GM10248 (cell line): Measurements from ENCODE around the gene TATDN2.
A peak's percentile ranks its signal among the peaks of the same experiment; 100 is the strongest.

Experiments used
- CTCF ChIA-PET: fragments of 300-600 bp; sonication (Branson Sonifier 250); formaldehyde crosslinking; extraction: SDS; loops from one replicate; lab custom pipeline; 2021; ENCODE audit warnings: antibody characterized with exemption; lab: Yijun Ruan, JAX
- POLR2A ChIA-PET: fragments of 350-650 bp; sonication (Branson Sonifier 250); formaldehyde crosslinking; extraction: SDS; loops from one replicate; lab custom pipeline; 2020; ENCODE audit warnings: antibody characterized with exemption; lab: Yijun Ruan, JAX
- DNase-seq: peaks from one replicate; pipeline ENCODE4 v3.0.0; 2012; ENCODE audit errors: extremely low spot score
- CTCF ChIP-seq: IDR thresholded peaks from 2 replicates; pipeline ENCODE4 v1.5.1; 2012; ENCODE audit warnings: mild to moderate bottlenecking, low read depth; ENCODE audit errors: extremely low read depth, missing control alignments, control extremely low read depth

Gene TATDN2

DNA sequence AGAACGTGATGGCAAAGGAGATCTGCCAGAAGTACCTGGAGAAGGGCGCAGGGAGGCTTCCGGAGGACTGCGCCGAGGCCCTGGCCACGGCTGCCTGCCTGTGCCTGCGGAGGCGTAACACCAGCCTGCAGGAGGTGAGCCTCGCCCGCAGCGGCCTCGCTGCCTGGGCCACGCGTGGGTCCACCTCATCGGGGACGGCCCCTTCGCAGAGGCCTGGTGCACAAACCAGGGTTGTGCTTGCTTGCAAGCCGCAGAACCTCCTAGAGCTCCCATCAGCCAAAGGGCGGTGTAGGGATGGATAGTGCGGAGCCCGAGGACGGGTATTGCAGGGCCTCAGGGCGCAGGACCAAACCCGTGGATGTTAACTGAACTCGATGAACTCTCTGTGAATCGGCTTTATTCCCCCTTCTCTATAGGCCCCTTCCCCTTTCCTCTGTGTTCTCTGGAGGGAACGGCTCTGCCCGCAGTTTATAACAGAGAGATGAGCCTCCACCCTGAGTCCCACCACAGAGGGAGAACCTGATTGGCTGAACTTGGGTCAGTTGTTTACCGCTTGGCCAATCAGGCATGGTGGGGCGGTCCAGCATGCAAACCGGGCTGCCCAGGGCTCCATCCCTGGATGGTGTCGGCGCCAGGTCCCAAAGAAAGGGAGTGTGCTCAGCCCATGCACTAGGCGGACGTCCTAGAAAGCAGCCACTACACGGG is 13.6 kb upstream of the TATDN2 start:
- POLR2A ChIA-PET = no interaction called here
- no peak for TF ChIP-seq CTCF
- DNase-seq = no peak
- CTCF ChIA-PET = interaction anchor here (1.3 kb wide), 1 partner anchor 28 kb away, joined by 3 read pairs; no protein-coding TSS in a partner anchor

DNA sequence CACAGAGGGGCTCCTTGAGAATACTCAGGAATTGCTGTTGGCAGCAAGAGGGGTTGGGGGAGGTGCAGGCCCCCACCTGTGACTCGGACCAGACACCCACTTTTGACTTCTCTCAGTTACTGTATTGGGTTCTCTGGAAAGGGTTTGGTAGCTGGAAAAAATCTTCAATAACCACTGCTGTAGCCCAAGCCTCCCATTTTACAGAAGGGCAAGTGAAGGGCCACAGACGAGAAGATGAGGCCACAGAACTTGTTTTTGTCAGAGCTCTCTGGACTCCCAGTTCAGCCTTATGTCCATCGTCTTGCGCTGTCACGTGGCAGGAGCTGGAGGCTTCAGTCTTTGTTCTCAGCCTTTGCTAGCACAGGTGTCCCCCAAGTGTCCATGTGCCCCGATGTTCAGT is 12.7 kb upstream of the TATDN2 start:
- no peak for DNase-seq
- POLR2A ChIA-PET = no interaction called here
- CTCF ChIA-PET = interaction anchor here (1.3 to 1.8 kb wide), 2 partner anchors 27 to 71 kb away, joined by 3 to 4 read pairs; partner anchors contain the start of gene IRAK2
- no peak for TF ChIP-seq CTCF

- no peak for DNase-seq
- ChIA-PET POLR2A (no interaction called here), CTCF (interaction anchor here (1.3 kb wide), 1 partner anchor 9 kb away, joined by 4 read pairs; the partner anchor contains the start of gene TATDN2)
- no peak for TF ChIP-seq CTCF
Observed at GRCh38 chr3:10238345-10239183, 9.7 kb upstream of the TATDN2 start.

- TF ChIP-seq CTCF = no peak
- DNase-seq = no peak
- ChIA-PET POLR2A (no interaction called here), CTCF (interaction anchor here (2.6 kb wide), 1 partner anchor 10 kb away, joined by 8 read pairs; no protein-coding TSS in a partner anchor)
Observed at GRCh38 chr3:10240799-10241198, 7.5 kb upstream of the TATDN2 start.

- no peak for TF ChIP-seq CTCF
- DNase-seq = peak; percentile 53
- CTCF ChIA-PET = interaction anchor here (1.0 to 2.6 kb wide), 5 partner anchors 9 to 50 kb away, joined by 3 to 8 read pairs (median 4); no protein-coding TSS in a partner anchor
- POLR2A ChIA-PET = interaction anchor here (0.6 kb wide), 1 partner anchor 47 kb away, joined by 4 read pairs; no protein-coding TSS in a partner anchor
Observed at GRCh38 chr3:10242182-10243065, 5.8 kb upstream of the TATDN2 start.

DNA sequence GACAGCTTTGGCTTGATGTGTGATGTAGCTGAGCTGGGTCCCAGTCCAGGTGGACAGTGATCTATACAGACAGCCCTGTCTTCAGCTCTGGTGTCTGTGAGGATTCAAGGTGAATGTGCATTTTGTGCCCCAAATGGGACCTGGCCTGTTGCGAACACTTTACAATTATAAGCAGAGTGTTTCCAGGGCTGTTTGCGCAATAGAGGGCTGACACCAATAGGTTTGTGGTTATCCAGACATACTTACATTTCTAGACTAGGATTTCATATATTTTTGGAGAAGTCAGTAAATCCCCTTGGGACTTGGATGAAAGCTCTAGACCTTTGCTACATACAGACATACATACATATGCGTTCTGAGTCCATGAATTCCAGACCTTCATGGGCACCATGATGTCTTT is 4.2 kb upstream of the TATDN2 start:
- no peak for TF ChIP-seq CTCF
- CTCF ChIA-PET = interaction anchor here (0.9 to 1.7 kb wide), 4 partner anchors 20 to 81 kb away, joined by 3 to 4 read pairs (median 3); no protein-coding TSS in a partner anchor
- no peak for DNase-seq
- POLR2A ChIA-PET = no interaction called here
